Left ventricle myocardium inferior (tissue), 1 donor: Measurements from ENCODE around the gene TMEM45A. TPM values are rescaled to one million over a fixed set of nuclear protein-coding genes. Genes with fewer than 3 reads are reported as not detected.

Source experiments
- DNase-seq: peaks from one replicate; pipeline ENCODE4 v3.0.0-alpha.2; 2020
- H3K27ac ChIP-seq: fragments of 200-600 bp; replicated peaks from 2 replicates; pipeline ENCODE4 v1.8.0; 2021
- H3K27me3 ChIP-seq: fragments of 200-600 bp; 2 replicates; pipeline ENCODE4 v1.8.0; 2021; ENCODE audit warnings: low read depth
- H3K36me3 ChIP-seq: fragments of 200-600 bp; 2 replicates; pipeline ENCODE4 v1.8.0; 2021
- H3K4me1 ChIP-seq: fragments of 200-600 bp; 2 replicates; pipeline ENCODE4 v1.8.0; 2021
- H3K4me3 ChIP-seq: fragments of 200-600 bp; 2 replicates; pipeline ENCODE4 v1.8.0; 2021; ENCODE audit warnings: mild to moderate bottlenecking, moderate library complexity
- H3K9me3 ChIP-seq: fragments of 200-600 bp; replicated peaks from 2 replicates; pipeline ENCODE4 v1.8.0; 2021
- CTCF ChIP-seq: fragments of 200-600 bp; IDR thresholded peaks from 2 replicates; pipeline ENCODE4 v1.8.0; 2021; ENCODE audit warnings: antibody characterized with exemption, mild to moderate bottlenecking, borderline replicate concordance
- intact Hi-C: fragments of 100-400 bp; cut with micrococcal nuclease; formaldehyde crosslinking; loops from one replicate; pipeline ENCODE4 v1.11.0; 2022
- total RNA-seq: library from RNA; stranded (reverse); fragmentation: NEBNext Ultra II Directional; extraction: Animal tissue kit (Norgen Biotek cat#: 25700); gene quantifications from one replicate; pipeline ENCODE4 v1.2.1, GENCODE V29; 2021
- donor health status: DM: no; HTN: yes; CAD: no; lungs with severe emphysema.

TMEM45A gene
- total RNA-seq, 1 donor from 2014 or later = 3.2 TPM

GRCh38 chr3:100615684-100616083 lies 123.3 kb downstream of the TMEM45A start:
- no peak overlapping the region for H3K4me3 ChIP-seq
- TF ChIP-seq CTCF = no peak
- no peak overlapping the region for H3K27ac ChIP-seq
- no peaks in the 10 kb centered on the region for H3K36me3 ChIP-seq
- H3K4me1 ChIP-seq = no peaks in the 10 kb centered on the region
- peaks cover 21% of the 10 kb centered on the region for H3K27me3 ChIP-seq
- intact Hi-C loops = no loop called here
- no peaks in the 10 kb centered on the region for H3K9me3 ChIP-seq
- DNase-seq = no peak

- Histone ChIP-seq H3K4me3 (no peak overlapping the region), H3K4me1 (no peaks in the 10 kb centered on the region), H3K27ac (no peak overlapping the region), H3K27me3 (no peaks in the 10 kb centered on the region), H3K36me3 (no peaks in the 10 kb centered on the region), H3K9me3 (peaks cover 18% of the 10 kb centered on the region)
- intact Hi-C loops = no loop called here
- DNase-seq = no peak
- no peak for TF ChIP-seq CTCF
Observed at GRCh38 chr3:100621251-100621650, 128.8 kb downstream of the TMEM45A start.

Other genes with a start within 250 kb of the TMEM45A start
- gene TBC1D23, start 231.6 kb upstream of the TMEM45A start, total RNA-seq = 35.9 TPM
- gene NIT2, start 157.9 kb upstream of the TMEM45A start, total RNA-seq = 51.5 TPM
- gene TOMM70, start 91.5 kb upstream of the TMEM45A start, total RNA-seq = 65.4 TPM
- 4.2 TPM for gene LNP1, start 91.1 kb upstream of the TMEM45A start, total RNA-seq
- not detected for gene ADGRG7, start 117.0 kb downstream of the TMEM45A start, total RNA-seq
- 114 TPM for gene TFG, start 216.9 kb downstream of the TMEM45A start, total RNA-seq